Measurements from ENCODE around the gene SLC26A6. TPM values are rescaled to one million over a fixed set of nuclear protein-coding genes. Genes with fewer than 3 reads are reported as not detected.

The SLC26A6 gene
- total RNA-seq, 1 donor from 2014 or later, result 35.9 TPM

- Mint-ChIP-seq H3K4me3 (ENCODE audit: low read depth) (no peak overlapping the region), H3K27ac (no peak overlapping the region), H3K27me3 (peaks cover 7% of the 10 kb centered on the region), H3K36me3 (ENCODE audit: insufficient read depth) (peaks cover 5% of the 10 kb centered on the region), H3K9me3 (ENCODE audit: low read depth) (no peaks in the 10 kb centered on the region), H3K4me1 (ENCODE audit: low read depth) (peaks cover 5% of the 10 kb centered on the region)
- no peak for TF ChIP-seq CTCF (IDR thresholded peaks at IDR 0.05; ENCODE audit: unreplicated experiment)
- DNase-seq (ENCODE audit: low spot score, unreplicated experiment), result no peak
Observed at GRCh38 chr3:48641396-48641795, 6.1 kb upstream of the SLC26A6 start.

GRCh38 chr3:48639944-48640606, 4.8 kb upstream of the SLC26A6 start:
- peaks cover 10% of the 10 kb centered on the region for H3K4me1 Mint-ChIP-seq (ENCODE audit: low read depth)
- H3K9me3 Mint-ChIP-seq (ENCODE audit: low read depth), result no peaks in the 10 kb centered on the region
- H3K36me3 Mint-ChIP-seq (ENCODE audit: insufficient read depth), result peaks cover 5% of the 10 kb centered on the region
- no peak for DNase-seq (ENCODE audit: low spot score, unreplicated experiment)
- H3K27ac Mint-ChIP-seq, result no peak overlapping the region
- H3K27me3 Mint-ChIP-seq, result peaks cover 7% of the 10 kb centered on the region
- TF ChIP-seq CTCF (IDR thresholded peaks at IDR 0.05; ENCODE audit: unreplicated experiment), result no peak
- no peak overlapping the region for H3K4me3 Mint-ChIP-seq (ENCODE audit: low read depth)

- peaks cover 12% of the 10 kb centered on the region for H3K27me3 Mint-ChIP-seq
- H3K9me3 Mint-ChIP-seq (ENCODE audit: low read depth), result no peaks in the 10 kb centered on the region
- no peak for TF ChIP-seq CTCF (IDR thresholded peaks at IDR 0.05; ENCODE audit: unreplicated experiment)
- H3K27ac Mint-ChIP-seq, result no peak overlapping the region
- peaks cover 15% of the 10 kb centered on the region for H3K4me1 Mint-ChIP-seq (ENCODE audit: low read depth)
- peaks cover 6% of the 10 kb centered on the region for H3K36me3 Mint-ChIP-seq (ENCODE audit: insufficient read depth)
- no peak for DNase-seq (ENCODE audit: low spot score, unreplicated experiment)
- no peak overlapping the region for H3K4me3 Mint-ChIP-seq (ENCODE audit: low read depth)
Observed at GRCh38 chr3:48637305-48637704, 2.0 kb upstream of the SLC26A6 start.

- Mint-ChIP-seq H3K4me1 (ENCODE audit: low read depth) (peaks cover 15% of the 10 kb centered on the region), H3K27me3 (peaks cover 12% of the 10 kb centered on the region), H3K36me3 (ENCODE audit: insufficient read depth) (peaks cover 6% of the 10 kb centered on the region), H3K9me3 (ENCODE audit: low read depth) (no peaks in the 10 kb centered on the region), H3K27ac (peak overlapping the region; percentile 73), H3K4me3 (ENCODE audit: low read depth) (peak overlapping the region; percentile 74)
- no peak for TF ChIP-seq CTCF (IDR thresholded peaks at IDR 0.05; ENCODE audit: unreplicated experiment)
- DNase-seq (ENCODE audit: low spot score, unreplicated experiment), result no peak
Observed at GRCh38 chr3:48636149-48636655, 941 bp upstream of the SLC26A6 start.

- no peak for TF ChIP-seq CTCF (IDR thresholded peaks at IDR 0.05; ENCODE audit: unreplicated experiment)
- peaks cover 8% of the 10 kb centered on the region for H3K36me3 Mint-ChIP-seq (ENCODE audit: insufficient read depth)
- peaks cover 12% of the 10 kb centered on the region for H3K27me3 Mint-ChIP-seq
- peak overlapping the region; percentile 74 for H3K4me3 Mint-ChIP-seq (ENCODE audit: low read depth)
- H3K9me3 Mint-ChIP-seq (ENCODE audit: low read depth), result no peaks in the 10 kb centered on the region
- no peak for DNase-seq (ENCODE audit: low spot score, unreplicated experiment)
- peaks cover 15% of the 10 kb centered on the region for H3K4me1 Mint-ChIP-seq (ENCODE audit: low read depth)
- no peak overlapping the region for H3K27ac Mint-ChIP-seq
Observed at GRCh38 chr3:48634661-48635221, 520 bp downstream of the SLC26A6 start.
